HG03045 (cell line): ENCODE data around the gene RAPGEF3.

Experiments used
- ATAC-seq: cut with Tn5 transposase; IDR thresholded peaks from one replicate; pipeline ENCODE4 v1.9.1; 2021; ENCODE audit warnings: mild to moderate bottlenecking, moderate library complexity; ENCODE audit not compliant: unreplicated experiment

RAPGEF3 gene

DNA sequence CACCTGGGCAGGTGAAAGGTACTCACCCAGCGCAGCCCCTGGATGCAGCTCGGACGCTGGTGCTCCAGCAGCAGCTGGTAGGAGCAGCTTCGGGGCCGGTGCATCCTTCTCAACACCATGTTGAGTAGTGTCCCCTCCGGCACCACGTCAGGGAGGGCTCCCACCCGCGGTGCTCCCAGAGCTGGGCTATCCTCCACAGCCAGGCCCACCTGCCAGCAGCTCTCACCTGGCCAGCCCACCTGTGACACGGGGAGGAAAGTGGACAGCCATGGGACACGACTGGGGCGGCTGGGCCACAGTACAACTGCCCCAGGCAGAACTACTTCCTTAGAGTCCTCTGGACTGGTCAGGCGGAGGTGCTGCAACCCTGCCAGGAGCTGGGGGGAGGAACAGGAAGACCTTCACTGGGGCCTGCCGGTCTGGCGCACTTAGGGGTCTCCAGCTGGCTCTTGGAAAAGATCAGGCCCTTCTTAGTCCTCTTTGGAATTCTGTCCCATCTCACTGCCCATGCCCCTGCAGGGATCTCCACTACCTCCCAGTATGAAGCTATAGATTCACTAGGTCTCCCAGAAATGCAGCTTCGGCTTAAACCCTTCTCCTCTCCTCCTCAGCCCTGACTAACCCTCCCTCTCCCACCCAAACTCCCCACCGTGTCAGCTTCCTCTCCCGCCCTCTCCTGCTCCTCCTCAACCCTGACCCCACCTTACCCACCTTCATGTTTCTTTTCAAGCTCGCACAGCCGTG, 668 bp downstream of the RAPGEF3 start:
- ATAC-seq: no peak

DNA sequence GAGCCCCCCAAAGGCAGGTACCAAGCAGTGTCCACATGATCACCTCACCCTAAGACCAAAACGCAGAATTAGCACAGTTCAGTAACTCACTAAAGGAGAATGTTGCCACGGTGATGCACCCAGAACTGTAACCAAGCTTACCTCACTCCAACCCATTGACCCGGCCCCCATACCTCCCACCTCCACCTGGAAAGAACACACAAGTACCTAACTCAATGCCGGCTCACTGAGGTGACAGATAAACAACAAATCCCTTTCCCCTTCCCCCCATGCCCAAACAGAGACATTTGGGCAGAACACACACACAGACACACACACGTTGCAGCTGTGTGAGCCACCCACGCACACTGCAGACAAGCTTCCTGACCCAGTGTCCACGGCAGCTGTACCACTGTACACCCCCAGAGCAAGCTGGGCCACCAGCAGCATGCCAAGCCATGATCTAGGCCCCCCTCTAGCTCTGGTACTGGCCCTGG, 1.3 kb downstream of the RAPGEF3 start:
- no peak for ATAC-seq

DNA sequence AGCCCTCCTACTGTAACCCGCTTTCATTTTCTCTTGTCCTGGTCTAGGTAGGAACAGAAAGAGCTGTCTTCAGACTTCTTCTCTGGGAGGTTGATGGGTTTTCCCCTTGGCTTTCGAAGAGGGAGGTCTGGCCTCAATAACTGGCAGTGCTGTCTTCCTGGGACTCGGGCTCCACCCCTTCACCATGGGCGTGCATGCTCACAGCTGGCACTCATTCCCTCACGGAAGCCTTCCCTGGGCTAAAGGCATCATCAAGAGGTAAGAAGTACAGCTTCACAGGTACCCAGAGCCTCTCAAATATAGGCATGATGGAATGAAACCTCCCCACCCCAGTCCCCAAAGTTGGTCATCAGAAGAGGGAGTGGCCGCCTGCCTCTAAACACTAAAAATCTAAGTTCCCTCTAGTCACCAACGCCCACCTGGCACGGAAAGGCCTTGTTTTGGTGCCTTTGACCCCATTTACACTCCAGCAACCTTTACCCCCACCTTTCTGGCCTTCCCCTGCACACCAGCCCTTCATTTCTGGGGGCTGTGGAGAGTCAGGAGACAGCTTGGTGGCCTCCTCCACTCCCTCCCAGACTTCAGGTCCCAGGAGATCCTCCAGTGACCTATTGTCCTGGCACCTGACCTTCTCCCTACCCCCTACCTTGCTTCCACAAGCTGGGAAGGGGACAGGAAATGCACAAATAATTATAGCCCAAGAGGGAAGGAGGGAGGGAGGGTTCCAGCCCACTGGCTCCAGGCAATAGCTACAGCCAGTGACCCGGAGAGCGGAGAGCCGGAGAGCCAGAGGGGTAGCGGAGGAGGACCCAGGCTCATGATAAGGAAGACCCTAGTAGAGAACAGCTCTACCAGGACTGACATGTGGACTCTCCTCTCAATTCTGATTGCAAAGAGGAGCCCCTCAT, 2.8 kb downstream of the RAPGEF3 start:
- ATAC-seq: peak; percentile 83

DNA sequence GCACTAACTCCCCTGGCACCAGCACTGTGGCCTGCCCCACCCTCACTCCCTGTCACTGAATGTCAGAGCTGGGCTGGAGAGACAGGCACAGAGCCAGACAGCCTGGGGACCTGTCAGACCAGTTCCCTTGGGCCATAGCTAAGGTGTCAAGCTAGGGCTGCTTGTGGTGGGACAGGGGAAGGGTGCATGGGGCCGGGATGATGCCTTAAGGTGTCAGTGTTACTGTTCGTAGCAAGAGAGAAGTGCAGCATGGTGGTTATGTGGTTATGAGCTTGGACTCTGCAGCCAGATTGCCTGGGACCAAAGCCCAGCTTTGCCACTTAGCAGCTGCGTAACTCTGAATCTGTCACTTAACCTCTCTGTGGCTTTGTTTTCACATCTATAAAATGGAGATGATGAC, 3.8 kb downstream of the RAPGEF3 start:
- no peak for ATAC-seq

DNA sequence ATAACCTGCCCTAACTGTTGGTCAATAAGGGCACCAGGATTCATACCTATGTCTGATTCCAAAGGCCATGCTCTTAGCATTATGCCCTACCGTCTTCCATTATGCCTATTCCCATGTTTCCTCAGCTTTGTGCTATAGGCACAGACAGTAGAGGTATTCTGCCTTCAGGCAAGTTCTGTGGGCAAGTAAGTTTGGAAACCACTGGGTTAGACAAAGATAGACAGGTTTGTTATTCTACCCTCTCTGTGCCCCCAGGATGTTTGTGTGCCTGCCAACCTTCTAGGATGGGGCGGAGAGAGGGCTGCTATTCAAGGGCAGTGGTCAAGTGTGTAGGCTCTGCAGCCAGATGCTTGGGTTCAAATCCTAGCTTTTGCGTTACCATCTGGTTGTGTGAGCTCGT, 4.6 kb downstream of the RAPGEF3 start:
- no peak for ATAC-seq

DNA sequence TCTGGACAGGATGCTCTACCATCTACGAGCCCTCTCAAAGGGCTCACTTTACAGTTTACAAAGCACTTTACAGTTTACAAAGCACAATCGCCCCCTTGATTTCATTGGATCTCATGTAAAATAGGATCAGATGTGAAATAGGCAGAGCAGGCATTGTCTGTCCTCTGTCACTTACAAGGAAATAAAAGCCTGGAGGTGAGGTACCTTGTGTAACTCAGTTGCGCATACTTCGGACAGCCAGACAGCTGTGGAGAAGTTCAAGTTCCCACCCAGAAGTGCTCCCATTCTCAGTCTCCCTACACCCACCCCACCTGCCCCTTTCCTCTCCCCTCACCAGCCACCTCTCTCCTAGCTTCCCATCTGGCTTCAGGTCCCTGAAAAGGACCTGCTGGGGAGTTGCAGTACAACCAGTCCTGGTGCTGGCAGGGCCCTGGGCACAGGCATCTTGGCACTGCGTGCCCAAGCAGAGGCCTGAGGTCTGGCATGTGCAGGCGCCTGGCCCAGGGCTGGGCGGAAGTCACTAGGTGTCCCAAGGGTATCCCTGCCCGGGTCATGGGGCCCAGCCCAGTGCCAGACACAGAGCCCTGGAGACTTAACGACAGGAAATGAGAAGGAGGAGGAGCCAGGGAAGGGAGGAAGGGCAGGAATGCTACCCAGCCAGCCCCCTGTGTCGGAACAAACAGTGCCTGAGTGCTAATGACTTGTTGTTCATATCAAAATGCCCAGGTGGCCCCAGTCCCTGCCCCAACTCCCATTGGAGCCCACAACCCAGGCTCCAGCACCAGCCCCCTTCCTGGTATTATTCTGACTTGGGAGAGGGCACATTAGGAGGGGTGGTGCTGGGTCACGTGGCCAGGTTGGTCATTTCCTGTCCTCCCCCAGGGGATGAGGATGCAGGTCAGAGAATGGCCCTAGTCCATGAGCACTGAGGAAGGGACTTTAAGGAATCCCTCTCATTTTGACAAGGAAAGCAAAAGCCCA, 5.4 kb downstream of the RAPGEF3 start:
- ATAC-seq: no peak

DNA sequence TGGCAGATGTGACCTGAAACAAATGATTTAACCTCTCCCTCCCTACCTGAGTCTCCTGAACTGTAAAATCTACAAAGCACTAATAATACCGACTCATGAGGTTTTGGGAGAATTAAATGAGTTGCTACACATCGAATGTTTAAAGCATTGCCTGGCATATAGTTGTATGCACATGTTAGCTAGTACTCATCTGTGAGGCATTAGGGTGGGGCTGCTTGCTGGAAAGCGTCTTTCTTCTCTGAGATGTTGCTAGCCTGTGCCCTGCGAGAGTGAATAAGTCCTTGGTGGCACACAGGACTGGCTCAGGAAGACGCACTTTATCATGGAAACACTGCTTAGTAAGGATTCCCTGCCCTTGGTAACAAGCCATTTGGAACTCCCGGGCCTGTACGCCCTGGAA, 6.1 kb downstream of the RAPGEF3 start:
- ATAC-seq: no peak

DNA sequence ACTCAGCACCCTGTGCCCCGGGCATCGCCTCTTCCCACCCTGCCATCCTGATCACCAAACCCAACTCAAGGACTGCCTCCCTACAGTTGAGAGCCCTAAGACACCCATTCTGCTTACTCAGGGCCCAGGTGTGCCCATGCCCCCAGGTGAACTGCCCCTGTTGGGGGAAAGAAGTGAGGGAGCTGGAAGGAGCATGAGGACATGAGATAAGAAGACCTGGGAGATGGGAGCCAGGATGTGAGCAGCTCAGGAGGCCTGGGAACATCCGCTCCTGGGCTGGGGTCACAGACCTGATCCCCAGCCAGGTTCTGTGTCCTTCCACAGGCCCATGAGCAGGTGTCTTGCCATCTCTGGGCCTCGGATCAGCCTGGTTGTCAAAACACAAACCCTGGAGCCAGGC, 6.6 kb downstream of the RAPGEF3 start:
- no peak for ATAC-seq

DNA sequence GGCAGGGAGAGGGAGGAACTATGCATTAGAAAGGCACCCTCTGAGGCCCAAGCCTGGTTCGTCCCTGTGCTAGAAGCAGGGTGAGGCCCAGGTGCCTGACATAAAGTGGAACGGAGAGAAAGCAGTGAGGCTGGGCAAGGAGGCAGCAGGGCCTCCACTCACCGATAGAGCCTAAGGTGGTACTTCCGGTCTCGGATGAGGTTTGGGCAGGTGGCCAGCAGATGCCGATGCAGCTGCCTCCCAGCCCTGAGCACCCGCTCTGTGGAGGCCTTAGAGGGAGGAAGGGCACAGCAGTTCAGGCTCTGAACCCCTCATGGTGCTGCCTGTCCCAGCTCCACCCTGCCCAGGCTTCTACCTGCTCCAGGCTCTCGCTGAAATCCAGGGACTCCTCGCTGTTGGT, 7.1 kb downstream of the RAPGEF3 start:
- ATAC-seq: no peak

DNA sequence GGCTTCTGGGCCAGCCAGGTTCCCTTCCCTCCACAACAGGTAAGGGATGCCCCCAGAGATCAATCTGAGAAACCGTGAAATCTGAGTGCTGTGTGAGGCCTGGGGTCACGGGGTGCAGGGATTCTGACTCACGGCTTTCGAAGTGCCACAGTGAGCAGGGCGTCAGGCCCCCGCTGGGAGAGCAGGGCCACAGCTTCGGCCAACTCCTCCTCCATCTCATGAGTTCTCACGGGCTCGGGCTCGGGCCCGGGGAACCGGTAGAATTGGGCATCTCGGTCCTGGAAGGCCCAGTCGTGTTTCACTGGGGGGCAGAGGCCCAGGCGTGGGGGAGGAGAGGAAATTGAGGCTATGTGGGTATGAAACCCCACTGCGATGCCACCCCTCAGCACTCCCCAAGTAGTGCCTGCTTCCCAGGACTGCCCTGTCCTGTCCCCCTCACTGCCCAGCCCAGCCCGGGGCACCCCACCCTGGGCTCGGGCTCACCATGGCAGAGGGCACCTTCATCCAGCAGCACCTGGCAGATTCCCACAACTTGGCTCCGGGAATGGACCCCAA, 7.7 kb downstream of the RAPGEF3 start:
- ATAC-seq: no peak

DNA sequence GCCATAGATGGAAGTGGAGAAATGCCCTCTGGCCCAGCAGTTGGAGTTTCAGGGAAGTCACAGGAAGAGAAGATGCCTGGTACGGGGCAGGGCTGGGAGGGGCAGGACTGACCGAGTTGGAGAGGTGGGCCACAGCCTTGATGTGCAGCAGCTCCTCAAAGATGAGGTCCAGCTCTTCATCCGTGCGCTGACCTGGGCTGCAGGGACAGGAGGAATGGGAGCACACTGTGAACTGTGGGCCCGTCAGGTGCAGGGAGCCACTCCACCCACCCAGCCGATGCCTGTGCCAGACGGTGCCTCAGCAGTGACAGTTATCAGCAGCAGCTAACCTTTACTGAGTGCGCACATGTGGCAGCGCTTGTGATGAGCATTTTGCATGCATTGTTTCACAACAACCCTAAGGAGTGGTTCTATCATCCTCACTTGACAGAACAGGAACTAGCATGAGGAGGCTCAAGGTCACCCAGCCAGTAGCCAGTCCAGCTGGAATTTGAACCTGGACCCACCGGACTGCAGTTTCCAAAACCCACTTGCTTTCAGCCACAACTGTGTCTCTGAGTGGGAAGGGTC, 8.4 kb downstream of the RAPGEF3 start:
- ATAC-seq: no peak

DNA sequence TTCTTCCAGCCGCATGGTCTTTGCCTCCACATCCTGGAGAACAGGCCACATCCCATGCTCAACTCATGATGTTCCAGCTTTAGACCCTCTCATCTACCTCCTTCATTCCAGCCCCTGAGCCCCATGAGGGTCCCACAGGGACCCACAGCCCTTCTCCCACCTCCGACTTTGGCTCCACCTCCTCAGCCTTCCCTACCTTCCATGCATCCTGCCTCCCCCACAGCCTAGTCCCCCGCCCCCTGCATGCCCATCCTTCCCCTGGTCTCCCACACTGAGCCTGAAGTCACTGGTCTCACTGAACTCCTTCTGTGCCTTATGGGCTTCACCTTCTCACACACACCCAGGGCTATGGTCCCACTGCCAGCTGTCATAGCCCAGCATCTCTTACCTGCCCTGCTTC, 9.8 kb downstream of the RAPGEF3 start:
- no peak for ATAC-seq

DNA sequence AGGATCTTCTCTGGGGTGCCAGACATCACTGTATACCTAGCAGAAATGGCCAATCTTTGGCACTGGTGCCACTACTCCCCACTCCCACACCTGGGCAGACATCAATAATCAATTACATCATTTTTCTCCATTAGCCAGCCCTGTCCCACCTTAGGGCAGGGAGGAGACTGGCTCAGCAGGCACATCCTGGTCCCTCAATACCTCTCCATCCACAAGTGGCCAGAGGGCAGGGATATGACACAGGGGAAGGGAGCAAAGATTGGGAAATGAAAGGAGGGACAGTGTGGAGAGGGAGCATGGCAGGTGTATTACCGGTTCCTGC, 10.2 kb downstream of the RAPGEF3 start:
- no peak for ATAC-seq

DNA sequence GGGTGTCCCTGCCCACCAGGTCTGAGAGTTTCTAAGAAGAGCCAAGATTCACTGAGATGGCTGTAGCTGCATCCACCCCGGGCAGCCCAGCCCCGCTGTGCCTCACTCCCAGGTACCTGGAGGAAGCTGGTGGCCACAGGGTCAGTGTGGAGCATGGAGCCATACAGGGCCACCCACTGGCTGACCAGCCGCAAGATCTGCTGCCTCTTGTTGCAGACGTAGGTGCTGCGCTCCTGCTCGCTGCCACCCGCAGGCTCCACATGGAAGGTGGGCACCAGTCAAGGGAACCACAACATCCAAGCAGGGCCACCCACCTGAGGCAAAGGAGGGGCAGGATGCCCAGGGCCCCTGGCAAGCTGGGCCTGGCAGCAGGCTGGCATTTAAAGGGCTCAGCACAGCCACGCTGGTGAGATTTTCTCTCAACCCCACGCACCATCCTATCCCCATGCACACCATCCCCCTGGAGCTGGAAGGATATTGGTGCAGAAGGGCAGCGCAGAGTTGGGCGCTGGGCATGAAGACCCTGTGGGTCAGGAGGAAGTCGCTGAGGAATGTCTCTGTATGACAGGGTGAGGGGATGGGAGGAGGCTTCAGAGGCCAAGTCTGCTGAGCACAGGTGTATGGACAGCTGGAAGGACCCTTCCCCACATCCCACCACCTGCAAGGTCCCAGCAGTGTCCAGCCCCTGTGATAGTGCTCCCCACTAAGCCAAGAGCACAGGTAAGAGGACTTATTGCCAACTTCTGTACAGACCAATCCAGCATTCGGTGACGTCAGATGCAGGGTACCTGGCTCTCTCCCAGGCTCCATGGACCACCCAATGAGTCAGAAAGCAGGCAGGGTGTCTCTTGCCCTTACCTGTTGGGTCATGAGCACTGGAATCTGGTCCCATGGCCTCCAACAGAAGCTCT, 10.8 kb downstream of the RAPGEF3 start:
- no peak for ATAC-seq

DNA sequence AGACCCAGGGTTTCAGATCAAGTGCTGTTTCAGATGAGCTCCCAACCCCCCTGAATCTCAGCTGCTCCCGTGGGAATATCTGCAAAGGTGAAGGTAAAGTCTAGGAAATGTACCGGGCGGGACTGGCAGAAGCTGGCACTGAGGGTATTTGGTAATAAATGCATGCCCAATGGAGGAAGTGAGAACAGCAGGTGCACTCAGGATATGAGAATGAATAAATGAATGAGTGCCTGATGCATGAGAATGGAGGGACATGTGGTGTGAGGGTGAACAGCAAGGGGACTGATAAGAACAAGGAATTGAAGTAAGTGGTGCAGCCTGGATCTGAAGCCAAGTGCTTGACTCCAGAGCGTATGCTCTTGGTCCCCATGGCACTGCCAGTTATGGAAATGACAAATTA, 11.6 kb downstream of the RAPGEF3 start:
- no peak for ATAC-seq

DNA sequence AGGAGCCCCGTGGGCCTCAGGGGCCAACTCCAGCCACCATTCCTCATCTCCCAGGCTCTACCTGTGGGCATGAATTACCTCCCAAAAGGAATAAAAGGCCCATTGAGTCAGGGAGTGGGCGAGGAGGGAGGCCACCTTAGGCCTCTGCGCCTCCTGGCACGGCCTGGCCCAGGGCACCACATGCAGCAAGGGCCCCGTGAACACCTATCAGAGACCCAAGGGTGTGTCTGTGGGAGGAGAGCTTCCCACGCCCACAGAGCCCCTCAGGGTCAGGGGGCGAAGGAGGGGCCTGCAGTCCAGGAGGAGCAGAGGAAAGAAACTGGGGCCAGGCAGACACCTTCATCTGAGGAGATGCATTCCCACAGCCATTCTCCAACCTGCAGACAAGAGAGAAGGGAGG, 12.2 kb downstream of the RAPGEF3 start:
- ATAC-seq: no peak

DNA sequence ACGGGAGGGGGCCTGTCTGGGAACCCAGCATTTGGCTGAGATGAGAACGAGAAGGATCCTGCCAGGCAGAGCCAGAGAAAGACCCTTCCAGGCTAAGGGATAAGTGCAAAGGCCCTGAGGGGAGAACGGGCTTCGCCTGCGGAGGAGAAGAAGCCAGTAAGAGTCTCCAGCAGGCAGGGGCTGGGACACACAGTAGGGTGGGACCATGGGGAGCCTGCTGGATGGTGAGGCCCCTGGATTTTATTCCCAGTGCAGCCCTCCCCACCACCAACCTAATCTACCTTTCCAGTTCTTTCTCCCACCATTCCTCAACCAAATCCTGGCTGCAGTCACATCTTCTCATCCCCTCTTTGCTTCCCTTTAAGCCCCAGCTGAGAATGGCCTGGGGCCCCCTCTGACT, 12.6 kb downstream of the RAPGEF3 start:
- ATAC-seq: no peak

DNA sequence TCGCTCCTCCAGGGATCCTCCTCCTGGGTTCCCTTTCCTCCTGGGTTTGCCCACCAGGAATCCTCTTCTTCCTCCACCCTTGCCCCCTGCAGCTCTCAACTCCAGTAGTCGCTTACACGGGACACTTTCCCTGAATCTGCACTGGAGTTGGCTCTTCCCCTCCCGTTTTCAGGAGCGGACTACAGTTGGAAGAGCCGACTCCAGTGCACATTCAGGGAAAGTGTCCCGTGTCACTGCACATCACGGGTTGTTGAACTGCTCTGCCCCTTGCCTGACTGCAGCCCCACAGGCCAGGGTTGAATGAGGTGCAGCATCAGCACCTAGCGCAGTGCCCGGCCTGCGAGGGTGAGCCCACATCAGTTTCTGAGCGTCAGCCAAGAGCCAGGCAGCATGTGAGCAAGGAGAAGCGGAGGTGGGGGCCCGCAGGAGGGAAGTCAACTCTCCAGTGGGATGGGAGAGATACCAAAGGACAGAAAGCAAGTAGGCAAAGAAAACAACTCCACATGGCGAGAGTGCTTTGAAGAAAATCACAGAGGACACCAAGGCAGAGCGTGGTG, 13.1 kb downstream of the RAPGEF3 start:
- no peak for ATAC-seq

DNA sequence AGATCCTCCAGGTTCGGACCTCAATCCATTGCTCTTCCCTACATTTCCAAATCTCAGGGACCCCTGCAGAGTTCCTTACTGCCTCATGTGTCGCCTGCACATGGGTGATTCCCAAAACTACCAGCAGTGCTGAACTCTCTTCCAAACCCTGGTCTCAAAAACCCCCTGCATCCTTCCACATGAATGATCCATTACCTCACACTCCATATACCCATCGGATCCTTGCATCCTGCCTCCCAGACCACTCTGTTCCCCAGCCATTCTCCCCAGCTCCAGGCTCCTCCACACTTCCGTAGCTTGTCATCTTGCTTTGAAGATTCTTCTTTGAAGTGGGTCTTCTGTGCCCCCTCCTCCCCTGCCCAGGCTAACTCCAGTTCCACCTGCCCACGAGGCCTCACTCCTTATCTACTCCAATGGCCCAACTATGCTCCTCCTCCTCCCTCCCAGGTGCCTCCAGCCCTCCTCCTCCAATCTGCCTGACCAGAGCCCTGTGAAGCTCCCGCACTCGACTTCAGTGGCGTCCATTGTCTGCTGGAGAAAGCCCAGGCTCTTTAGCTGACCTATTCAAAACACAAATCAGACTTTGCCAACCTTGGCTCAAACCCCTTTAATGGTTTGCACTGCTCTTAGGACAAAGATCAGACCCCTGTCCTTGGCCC, 13.8 kb downstream of the RAPGEF3 start:
- ATAC-seq: no peak
